DMS114 treated with DMSO at 0.1 percent for 48 hours (cell line): ENCODE results near the gene PSME2.
"Not testable (repeated sequence)": the region's sequence is repeated elsewhere in the genome, so short reads cannot be mapped to it uniquely, and the experiment has no call there.

ENCODE experiments used
- DNase-seq: peaks from one replicate; lab custom pipeline; 2025; ENCODE audit not compliant: unreplicated experiment; lab: John Stamatoyannopoulos, UW

Gene PSME2

GRCh38 chr14:24115422-24116127 is 30.8 kb downstream of the PSME2 start:
- DNase-seq: no peak

GRCh38 chr14:24114532-24115421 is 31.6 kb downstream of the PSME2 start, which contains the start of the genes DCAF11 and NRL:
Gene DCAF11 (plus strand): TSS chr14:24114777. CDS start chr14:24115595, 818 bp downstream.
Gene NRL (minus strand): TSS chr14:24114949. CDS start chr14:24082848, 32,101 bp downstream.
- DNase-seq: peak; percentile 97

- peak; percentile 79 for DNase-seq
These were observed 32.4 kb downstream of the PSME2 start for GRCh38 chr14:24113801-24114531.

- DNase-seq: no peak
These were observed 33.0 kb downstream of the PSME2 start for GRCh38 chr14:24113379-24113800.

- no peak for DNase-seq
These were observed 35.9 kb downstream of the PSME2 start for GRCh38 chr14:24110523-24110922.

GRCh38 chr14:24110060-24110459 is 36.4 kb downstream of the PSME2 start:
- DNase-seq: no peak

- DNase-seq: no peak
These were observed 38.0 kb downstream of the PSME2 start for GRCh38 chr14:24108336-24108874.

- DNase-seq: no peak
These were observed 39.6 kb downstream of the PSME2 start for GRCh38 chr14:24106672-24107271.

GRCh38 chr14:24105609-24106239 is 40.7 kb downstream of the PSME2 start:
- DNase-seq: not testable (repeated sequence)

GRCh38 chr14:24103451-24103850 is 43.0 kb downstream of the PSME2 start:
- DNase-seq: no peak

GRCh38 chr14:24102357-24103048 is 43.9 kb downstream of the PSME2 start:
- no peak for DNase-seq

GRCh38 chr14:24100982-24101494 is 45.4 kb downstream of the PSME2 start:
- DNase-seq: no peak

- no peak for DNase-seq
These were observed 46.0 kb downstream of the PSME2 start for GRCh38 chr14:24100197-24100981.

- DNase-seq: no peak
These were observed 47.2 kb downstream of the PSME2 start for GRCh38 chr14:24098927-24099813.

GRCh38 chr14:24098229-24098926 is 48.0 kb downstream of the PSME2 start:
- no peak for DNase-seq

- no peak for DNase-seq
These were observed 49.7 kb downstream of the PSME2 start for GRCh38 chr14:24096545-24097181.
